Body of pancreas (tissue), 4 donors: ENCODE measurements around the gene MAP3K20.

Source experiments
- POLR2A ChIP-seq, 3 donors: fragments of 450-650 bp; IDR thresholded peaks; one replicate each; pipeline ENCODE4 v1.6.1; 2016; ENCODE audit warnings: antibody characterized with exemption in 3 of 3, mild to moderate bottlenecking in 2 of 3
- TF ChIP-seq, protein P1 (sequence below), 7 experiments: fragments of 450-650 bp in 4 of 7; fragments of 200-600 bp in 3 of 7; sonication (generic) in 3 of 7; IDR thresholded peaks; one replicate each; pipeline ENCODE4 v1.5.1; 2016 to 2019; ENCODE audit warnings: antibody characterized with exemption in 7 of 7

DNA sequence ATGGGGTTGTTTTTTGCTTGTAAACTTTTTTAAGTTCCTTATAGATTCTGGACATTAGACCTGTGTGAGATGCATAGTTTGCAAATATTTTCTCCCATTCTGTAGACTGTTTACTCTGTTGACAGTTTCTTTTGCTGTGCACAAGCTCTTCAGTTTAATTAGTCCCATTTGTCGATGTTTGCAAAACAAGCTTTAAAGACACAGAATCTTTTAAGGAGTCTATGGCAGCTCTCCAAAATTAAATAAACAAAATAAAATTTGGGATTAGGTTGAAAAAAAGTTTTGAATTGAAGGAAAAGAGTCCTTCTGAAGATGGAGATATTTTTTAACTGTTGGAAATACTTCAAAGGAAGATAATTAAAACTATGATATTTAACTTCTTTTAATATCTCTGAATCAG, 88.8 kb downstream of the MAP3K20 start:
- TF ChIP-seq, protein P1, sequence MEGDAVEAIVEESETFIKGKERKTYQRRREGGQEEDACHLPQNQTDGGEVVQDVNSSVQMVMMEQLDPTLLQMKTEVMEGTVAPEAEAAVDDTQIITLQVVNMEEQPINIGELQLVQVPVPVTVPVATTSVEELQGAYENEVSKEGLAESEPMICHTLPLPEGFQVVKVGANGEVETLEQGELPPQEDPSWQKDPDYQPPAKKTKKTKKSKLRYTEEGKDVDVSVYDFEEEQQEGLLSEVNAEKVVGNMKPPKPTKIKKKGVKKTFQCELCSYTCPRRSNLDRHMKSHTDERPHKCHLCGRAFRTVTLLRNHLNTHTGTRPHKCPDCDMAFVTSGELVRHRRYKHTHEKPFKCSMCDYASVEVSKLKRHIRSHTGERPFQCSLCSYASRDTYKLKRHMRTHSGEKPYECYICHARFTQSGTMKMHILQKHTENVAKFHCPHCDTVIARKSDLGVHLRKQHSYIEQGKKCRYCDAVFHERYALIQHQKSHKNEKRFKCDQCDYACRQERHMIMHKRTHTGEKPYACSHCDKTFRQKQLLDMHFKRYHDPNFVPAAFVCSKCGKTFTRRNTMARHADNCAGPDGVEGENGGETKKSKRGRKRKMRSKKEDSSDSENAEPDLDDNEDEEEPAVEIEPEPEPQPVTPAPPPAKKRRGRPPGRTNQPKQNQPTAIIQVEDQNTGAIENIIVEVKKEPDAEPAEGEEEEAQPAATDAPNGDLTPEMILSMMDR (IDR thresholded peaks at IDR 0.05): no peak
- no peak for TF ChIP-seq POLR2A (IDR thresholded peaks at IDR 0.05)
